Body of pancreas (tissue), 4 donors: ENCODE data around the gene TSHZ2.

Experiments
- POLR2A ChIP-seq, 3 donors: fragments of 450-650 bp; IDR thresholded peaks; one replicate each; pipeline ENCODE4 v1.6.1; 2016; ENCODE audit warnings: antibody characterized with exemption in 3 of 3, mild to moderate bottlenecking in 2 of 3
- TF ChIP-seq, protein P1 (sequence below), 7 experiments: fragments of 450-650 bp in 4 of 7; fragments of 200-600 bp in 3 of 7; sonication (generic) in 3 of 7; IDR thresholded peaks; one replicate each; pipeline ENCODE4 v1.5.1; 2016 to 2019; ENCODE audit warnings: antibody characterized with exemption in 7 of 7

DNA sequence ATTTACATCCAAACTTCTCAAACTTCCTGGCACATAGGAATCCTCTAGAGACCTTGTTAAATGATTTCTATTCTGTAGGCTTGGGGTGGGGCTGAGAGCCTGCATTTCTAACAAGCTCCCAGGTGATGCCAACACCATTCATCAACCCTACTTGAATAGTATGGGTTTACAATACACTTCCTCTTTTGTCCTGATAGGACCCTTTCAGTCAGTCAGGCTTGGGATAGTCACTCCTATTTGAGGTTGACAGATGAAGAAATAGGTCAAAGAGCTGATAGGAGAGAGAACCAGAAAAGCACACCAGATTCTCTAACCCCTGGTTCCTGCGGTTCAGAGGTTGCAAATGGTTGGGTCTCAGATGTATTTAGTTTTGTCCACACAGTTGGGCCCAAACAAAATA, 273.4 kb downstream of the TSHZ2 start:
- TF ChIP-seq, protein P1, sequence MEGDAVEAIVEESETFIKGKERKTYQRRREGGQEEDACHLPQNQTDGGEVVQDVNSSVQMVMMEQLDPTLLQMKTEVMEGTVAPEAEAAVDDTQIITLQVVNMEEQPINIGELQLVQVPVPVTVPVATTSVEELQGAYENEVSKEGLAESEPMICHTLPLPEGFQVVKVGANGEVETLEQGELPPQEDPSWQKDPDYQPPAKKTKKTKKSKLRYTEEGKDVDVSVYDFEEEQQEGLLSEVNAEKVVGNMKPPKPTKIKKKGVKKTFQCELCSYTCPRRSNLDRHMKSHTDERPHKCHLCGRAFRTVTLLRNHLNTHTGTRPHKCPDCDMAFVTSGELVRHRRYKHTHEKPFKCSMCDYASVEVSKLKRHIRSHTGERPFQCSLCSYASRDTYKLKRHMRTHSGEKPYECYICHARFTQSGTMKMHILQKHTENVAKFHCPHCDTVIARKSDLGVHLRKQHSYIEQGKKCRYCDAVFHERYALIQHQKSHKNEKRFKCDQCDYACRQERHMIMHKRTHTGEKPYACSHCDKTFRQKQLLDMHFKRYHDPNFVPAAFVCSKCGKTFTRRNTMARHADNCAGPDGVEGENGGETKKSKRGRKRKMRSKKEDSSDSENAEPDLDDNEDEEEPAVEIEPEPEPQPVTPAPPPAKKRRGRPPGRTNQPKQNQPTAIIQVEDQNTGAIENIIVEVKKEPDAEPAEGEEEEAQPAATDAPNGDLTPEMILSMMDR (IDR thresholded peaks at IDR 0.05), result no peak
- TF ChIP-seq POLR2A (IDR thresholded peaks at IDR 0.05), result no peak
